Caco-2 (cell line): ENCODE data around the gene NTSR2. TPM values are rescaled to one million over a fixed set of nuclear protein-coding genes. Genes with fewer than 3 reads are reported as not detected.

Experiments used
- BruUV-seq: library from RNA; stranded (reverse); fragments of 400-500 nt; replicated peaks from 2 replicates; lab custom pipeline; 2021; lab: Mats Ljungman, UMichigan
- CTCF ChIA-PET: fragments of 300-600 bp; sonication (Branson Sonifier 250); formaldehyde crosslinking; loops from one replicate; lab custom pipeline; 2022; ENCODE audit warnings: antibody characterized with exemption; lab: Charles Lee
- POLR2A ChIA-PET: fragments of 300-600 bp; sonication (Branson Sonifier 250); formaldehyde crosslinking; loops from one replicate; lab custom pipeline; 2022; ENCODE audit warnings: antibody characterized with exemption; lab: Charles Lee
- DNase-seq, 2 experiments: peaks; one replicate each; pipeline versions ENCODE4 v3.0.0 to v3.0.0-alpha.2; 2020 to 2022
- H3K27me3 ChIP-seq: replicated peaks from 2 replicates; pipeline ENCODE4 v1.6.0; 2011; ENCODE audit warnings: low read length; ENCODE audit not compliant: control insufficient read depth, insufficient read depth
- H3K36me3 ChIP-seq: 2 replicates; pipeline ENCODE4 v1.5.1; 2011; ENCODE audit warnings: low read length; ENCODE audit not compliant: control insufficient read depth, insufficient read depth
- H3K4me1 ChIP-seq: fragments of 250-450 bp; sonication (Bioruptor Pico); 2 replicates; pipeline ENCODE4 v1.5.1; 2020; ENCODE audit warnings: mild to moderate bottlenecking
- H3K4me3 ChIP-seq: 2 replicates; pipeline ENCODE4 v1.5.1; 2011; ENCODE audit warnings: low read depth, mild to moderate bottlenecking, control low read depth, low read length
- H3K9me3 ChIP-seq: fragments of 250-450 bp; sonication (Bioruptor Pico); 2 replicates; pipeline ENCODE4 v1.5.1; 2020; ENCODE audit warnings: mild to moderate bottlenecking, moderate library complexity
- H3K27ac Mint-ChIP-seq: one replicate; pipeline ENCODE4 v1.8.0; 2022; ENCODE audit warnings: mixed read lengths; ENCODE audit not compliant: unreplicated experiment
- H3K27me3 Mint-ChIP-seq: one replicate; pipeline ENCODE4 v1.8.0; 2022; ENCODE audit warnings: mixed read lengths; ENCODE audit not compliant: insufficient read depth, unreplicated experiment
- H3K36me3 Mint-ChIP-seq: one replicate; pipeline ENCODE4 v1.8.0; 2022; ENCODE audit warnings: mild to moderate bottlenecking, mixed read lengths; ENCODE audit not compliant: insufficient read depth, unreplicated experiment
- H3K4me1 Mint-ChIP-seq: one replicate; pipeline ENCODE4 v1.8.0; 2022; ENCODE audit warnings: low read depth, mixed read lengths; ENCODE audit not compliant: unreplicated experiment
- H3K4me3 Mint-ChIP-seq: one replicate; pipeline ENCODE4 v1.8.0; 2022; ENCODE audit warnings: mild to moderate bottlenecking, moderate library complexity, mixed read lengths; ENCODE audit not compliant: unreplicated experiment
- H3K9me3 Mint-ChIP-seq: one replicate; pipeline ENCODE4 v1.8.0; 2022; ENCODE audit warnings: mixed read lengths; ENCODE audit not compliant: unreplicated experiment
- intact Hi-C: fragments of 100-400 bp; cut with micrococcal nuclease; formaldehyde crosslinking; loops from one replicate; pipeline ENCODE4 v1.10.0; 2022; ENCODE audit not compliant: unreplicated experiment
- total RNA-seq: library from RNA; stranded (reverse); gene quantifications from 2 replicates; pipeline ENCODE4 v1.2.3, GENCODE V29; 2022
- TF ChIP-seq, protein P1 (sequence below), 2 experiments: fragments of 200-600 bp in 1 of 2; IDR thresholded peaks; 1 replicate in 1 of 2; 2 replicates in 1 of 2; pipeline versions ENCODE4 v1.5.1 to v1.8.0; 2011 to 2022; ENCODE audit warnings: antibody characterized with exemption in 1 of 2, control low read depth in 1 of 2, inconsistent platforms in 1 of 2, low read depth in 1 of 2, low read length in 1 of 2, mild to moderate bottlenecking in 1 of 2, moderate library complexity in 1 of 2; ENCODE audit not compliant: insufficient read depth in 1 of 2, severe bottlenecking in 1 of 2, unreplicated experiment in 1 of 2

The NTSR2 gene
- total RNA-seq, 1 experiment from 2014 or later = not detected

- Mint-ChIP-seq H3K9me3 (no peaks in the 10 kb centered on the region), H3K27me3 (no peaks in the 10 kb centered on the region), H3K4me3 (no peak overlapping the region), H3K36me3 (no peaks in the 10 kb centered on the region), H3K27ac (no peak overlapping the region), H3K4me1 (no peaks in the 10 kb centered on the region)
- no TSS peak for BruUV-seq
- TF ChIP-seq, protein P1, sequence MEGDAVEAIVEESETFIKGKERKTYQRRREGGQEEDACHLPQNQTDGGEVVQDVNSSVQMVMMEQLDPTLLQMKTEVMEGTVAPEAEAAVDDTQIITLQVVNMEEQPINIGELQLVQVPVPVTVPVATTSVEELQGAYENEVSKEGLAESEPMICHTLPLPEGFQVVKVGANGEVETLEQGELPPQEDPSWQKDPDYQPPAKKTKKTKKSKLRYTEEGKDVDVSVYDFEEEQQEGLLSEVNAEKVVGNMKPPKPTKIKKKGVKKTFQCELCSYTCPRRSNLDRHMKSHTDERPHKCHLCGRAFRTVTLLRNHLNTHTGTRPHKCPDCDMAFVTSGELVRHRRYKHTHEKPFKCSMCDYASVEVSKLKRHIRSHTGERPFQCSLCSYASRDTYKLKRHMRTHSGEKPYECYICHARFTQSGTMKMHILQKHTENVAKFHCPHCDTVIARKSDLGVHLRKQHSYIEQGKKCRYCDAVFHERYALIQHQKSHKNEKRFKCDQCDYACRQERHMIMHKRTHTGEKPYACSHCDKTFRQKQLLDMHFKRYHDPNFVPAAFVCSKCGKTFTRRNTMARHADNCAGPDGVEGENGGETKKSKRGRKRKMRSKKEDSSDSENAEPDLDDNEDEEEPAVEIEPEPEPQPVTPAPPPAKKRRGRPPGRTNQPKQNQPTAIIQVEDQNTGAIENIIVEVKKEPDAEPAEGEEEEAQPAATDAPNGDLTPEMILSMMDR (IDR thresholded peaks at IDR 0.05; ENCODE audit: insufficient read depth in 1 of 2, low read depth in 1 of 2, low read length in 1 of 2, severe bottlenecking in 1 of 2, unreplicated experiment in 1 of 2) = no peak
- ChIA-PET POLR2A (interaction anchor here (0.6 kb wide), 1 partner anchor 65 kb away, joined by 5 read pairs; no protein-coding TSS in a partner anchor), CTCF (interaction anchor here (0.6 kb wide), 1 partner anchor 132 kb away, joined by 3 read pairs; no protein-coding TSS in a partner anchor)
- intact Hi-C loops = no loop called here
- Histone ChIP-seq H3K4me1 (0 out of 2 replicates have a peak, but pooled peaks cover 4% of the 10 kb centered on the region), H3K36me3 (no peaks in the 10 kb centered on the region), H3K4me3 (no peak overlapping the region), H3K27me3 (no peaks in the 10 kb centered on the region), H3K9me3 (no peaks in the 10 kb centered on the region)
- no peak for DNase-seq
Measured at GRCh38 chr2:11697103-11697871, 27.3 kb upstream of the NTSR2 start.

DNA sequence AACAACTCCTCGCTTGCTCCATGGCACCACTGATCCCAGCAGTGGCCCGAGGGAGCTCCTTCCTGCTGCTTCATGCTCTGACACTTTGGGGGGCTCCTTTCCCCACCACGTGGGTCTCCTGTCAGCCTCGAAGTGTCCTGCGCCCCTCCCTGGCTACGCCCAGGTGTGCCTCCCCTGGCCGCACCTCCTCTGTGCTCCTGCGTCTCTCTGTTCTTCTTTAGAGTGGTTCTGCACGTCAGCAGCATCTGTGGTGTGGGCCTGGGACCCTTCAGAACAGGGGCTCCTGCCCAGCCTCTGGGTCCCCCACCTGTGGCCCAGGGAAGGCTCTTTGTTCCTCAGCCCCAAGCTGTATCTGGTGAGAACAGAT, 26.7 kb upstream of the NTSR2 start:
- Histone ChIP-seq H3K36me3 (no peaks in the 10 kb centered on the region), H3K9me3 (no peaks in the 10 kb centered on the region), H3K27me3 (no peaks in the 10 kb centered on the region), H3K4me1 (0 out of 2 replicates have a peak, but pooled peaks cover 4% of the 10 kb centered on the region), H3K4me3 (no peak overlapping the region)
- Mint-ChIP-seq H3K27ac (no peak overlapping the region), H3K27me3 (no peaks in the 10 kb centered on the region), H3K4me3 (no peak overlapping the region), H3K9me3 (no peaks in the 10 kb centered on the region), H3K4me1 (no peaks in the 10 kb centered on the region), H3K36me3 (no peaks in the 10 kb centered on the region)
- TF ChIP-seq, protein P1 (IDR thresholded peaks at IDR 0.05; ENCODE audit: insufficient read depth in 1 of 2, low read depth in 1 of 2, low read length in 1 of 2, severe bottlenecking in 1 of 2, unreplicated experiment in 1 of 2) = no peak
- ChIA-PET CTCF (interaction anchor here (0.6 kb wide), 1 partner anchor 132 kb away, joined by 3 read pairs; no protein-coding TSS in a partner anchor), POLR2A (no interaction called here)
- intact Hi-C loops = no loop called here
- no peak for DNase-seq
- no TSS peak for BruUV-seq

- H3K4me1 Mint-ChIP-seq = no peaks in the 10 kb centered on the region
- BruUV-seq = no TSS peak
- Histone ChIP-seq H3K27me3 (no peaks in the 10 kb centered on the region), H3K9me3 (no peaks in the 10 kb centered on the region), H3K4me3 (no peak overlapping the region), H3K36me3 (no peaks in the 10 kb centered on the region), H3K4me1 (0 out of 2 replicates have a peak, but pooled peaks cover 4% of the 10 kb centered on the region)
- ChIA-PET CTCF (interaction anchor here (0.5 to 1.2 kb wide), 2 partner anchors 84 to 1021 kb away, joined by 3 to 5 read pairs; partner anchors contain the start of gene TRIB2), POLR2A (no interaction called here)
- H3K9me3 Mint-ChIP-seq = no peaks in the 10 kb centered on the region
- no peak for DNase-seq
- no peaks in the 10 kb centered on the region for H3K27me3 Mint-ChIP-seq
- intact Hi-C loops = no loop called here
- no peak overlapping the region for H3K4me3 Mint-ChIP-seq
- TF ChIP-seq, protein P1 (IDR thresholded peaks at IDR 0.05; ENCODE audit: insufficient read depth in 1 of 2, low read depth in 1 of 2, low read length in 1 of 2, severe bottlenecking in 1 of 2, unreplicated experiment in 1 of 2) = no peak
- H3K27ac Mint-ChIP-seq = no peak overlapping the region
- no peaks in the 10 kb centered on the region for H3K36me3 Mint-ChIP-seq
Measured at GRCh38 chr2:11695576-11695975, 25.6 kb upstream of the NTSR2 start.
